Gastroesophageal sphincter (tissue), 4 donors: Measurements from ENCODE around the gene CSF3. TPM values are rescaled to one million over a fixed set of nuclear protein-coding genes. Genes with fewer than 3 reads are reported as not detected.

Source experiments
- ATAC-seq: fragments of 150-250 bp; one replicate; pipeline ENCODE4 v1.9.1; 2016; ENCODE audit warnings: mild to moderate bottlenecking, moderate library complexity
- H3K27ac ChIP-seq, 4 donors: fragments of 200-600 bp; sonication (generic) in 3 of 4; 1 replicate in 3 of 4; 2 replicates in 1 of 4; pipeline ENCODE4 v1.5.1; 2016 to 2019
- H3K27me3 ChIP-seq: fragments of 200-600 bp; sonication (generic); one replicate; pipeline ENCODE4 v1.5.1; 2019
- H3K36me3 ChIP-seq, 2 donors: fragments of 200-600 bp; sonication (generic); one replicate each; pipeline ENCODE4 v1.5.1; 2019; ENCODE audit warnings: control low read depth in 1 of 2
- H3K4me1 ChIP-seq, 3 donors: fragments of 200-600 bp; sonication (generic); 1 replicate in 2 of 3; 2 replicates in 1 of 3; pipeline ENCODE4 v1.5.1; 2016 to 2019; ENCODE audit warnings: control low read depth in 2 of 3
- H3K4me3 ChIP-seq, 2 donors: fragments of 200-600 bp; sonication (generic); one replicate each; pipeline ENCODE4 v1.5.1; 2019; ENCODE audit warnings: mild to moderate bottlenecking in 1 of 2, moderate library complexity in 1 of 2
- H3K9me3 ChIP-seq, 3 donors: fragments of 200-600 bp; sonication (generic); one replicate each; pipeline ENCODE4 v1.5.1; 2017 to 2019; ENCODE audit warnings: control low read depth in 2 of 3
- CTCF ChIP-seq, 4 experiments: fragments of 200-600 bp in 2 of 4; fragments of 450-650 bp in 2 of 4; sonication (generic) in 1 of 4; IDR thresholded peaks; one replicate each; pipeline ENCODE4 v1.5.1; 2017 to 2019; ENCODE audit warnings: antibody characterized with exemption in 4 of 4, mild to moderate bottlenecking in 2 of 4, moderate library complexity in 2 of 4
- EP300 ChIP-seq: sonication (generic); formaldehyde crosslinking; IDR thresholded peaks from one replicate; pipeline ENCODE4 v1.6.1; 2017; ENCODE audit warnings: antibody characterized with exemption, mild to moderate bottlenecking
- POLR2A ChIP-seq, 2 donors: fragments of 450-650 bp; IDR thresholded peaks; one replicate each; pipeline ENCODE4 v1.6.1; 2017; ENCODE audit warnings: antibody characterized with exemption in 2 of 2, mild to moderate bottlenecking in 2 of 2, moderate library complexity in 1 of 2
- POLR2AphosphoS5 ChIP-seq: sonication (generic); formaldehyde crosslinking; IDR thresholded peaks from one replicate; pipeline ENCODE4 v1.6.1; 2017; ENCODE audit warnings: antibody characterized with exemption
- WGBS, 2 donors: methylation state at CpG; one replicate each; pipeline ENCODE4 v1.1.5; 2018; ENCODE audit warnings: low coverage in 1 of 2; 5-methylcytosine and 5-hydroxymethylcytosine counted together
- total RNA-seq, 4 donors: library from RNA; depleted of rRNA; stranded (reverse); fragments of >200 nt; gene quantifications; one replicate each; pipeline ENCODE4 v1.1.0, GENCODE V29; 2016

The CSF3 gene
- total RNA-seq, 4 donors from 2014 or later, result 9.3 TPM; not detected in 3

GRCh38 chr17:39970157-39970692, 45.0 kb upstream of the CSF3 start:
- H3K4me1 ChIP-seq, result no peaks in the 10 kb centered on the region
- H3K9me3 ChIP-seq, result no peaks in the 10 kb centered on the region
- H3K4me3 ChIP-seq, result no peak overlapping the region
- peaks cover 63% of the 10 kb centered on the region for H3K27me3 ChIP-seq
- WGBS, 2 donors, result 24 to 84% methylated on average over 3 to 6 of the region's 7 CpGs
- no peaks in the 10 kb centered on the region for H3K36me3 ChIP-seq
- no peak overlapping the region for H3K27ac ChIP-seq
- TF ChIP-seq EP300 (no peak), POLR2A (IDR thresholded peaks at IDR 0.05) (no peak), POLR2AphosphoS5 (no peak), CTCF (IDR thresholded peaks at IDR 0.05) (no peak)
- ATAC-seq, result no peak

GRCh38 chr17:39971076-39971603, 44.1 kb upstream of the CSF3 start:
- peaks cover 59% of the 10 kb centered on the region for H3K27me3 ChIP-seq
- no peaks in the 10 kb centered on the region for H3K9me3 ChIP-seq
- no peak overlapping the region for H3K4me3 ChIP-seq
- ATAC-seq, result no peak
- no peak overlapping the region for H3K27ac ChIP-seq
- H3K4me1 ChIP-seq, result no peaks in the 10 kb centered on the region
- TF ChIP-seq POLR2A (IDR thresholded peaks at IDR 0.05) (no peak), CTCF (IDR thresholded peaks at IDR 0.05) (no peak), EP300 (no peak), POLR2AphosphoS5 (no peak)
- WGBS, 2 donors, result 85 to 100% methylated on average over 1 to 2 of the region's 4 CpGs
- H3K36me3 ChIP-seq, result no peaks in the 10 kb centered on the region

GRCh38 chr17:39972271-39972670, 43.0 kb upstream of the CSF3 start:
- H3K9me3 ChIP-seq, result no peaks in the 10 kb centered on the region
- H3K4me1 ChIP-seq, result no peaks in the 10 kb centered on the region
- ATAC-seq, result peak; percentile 46
- no peaks in the 10 kb centered on the region for H3K36me3 ChIP-seq
- H3K27me3 ChIP-seq, result peaks cover 68% of the 10 kb centered on the region
- no peak for TF ChIP-seq EP300
- TF ChIP-seq CTCF (IDR thresholded peaks at IDR 0.05), result no peak
- TF ChIP-seq POLR2AphosphoS5, result no peak
- TF ChIP-seq POLR2A (IDR thresholded peaks at IDR 0.05), result no peak
- WGBS, 2 donors, result 23 to 50% methylated on average over 1 to 3 of the region's 3 CpGs
- no peak overlapping the region for H3K27ac ChIP-seq
- H3K4me3 ChIP-seq, result no peak overlapping the region

- H3K27ac ChIP-seq, result no peak overlapping the region
- 82 to 92% methylated on average over 2 of the region's 2 CpGs for WGBS, 2 donors
- H3K4me3 ChIP-seq, result no peak overlapping the region
- ATAC-seq, result no peak
- no peak for TF ChIP-seq POLR2A (IDR thresholded peaks at IDR 0.05)
- no peak for TF ChIP-seq CTCF (IDR thresholded peaks at IDR 0.05)
- TF ChIP-seq EP300, result no peak
- no peak for TF ChIP-seq POLR2AphosphoS5
- H3K36me3 ChIP-seq, result no peaks in the 10 kb centered on the region
- no peaks in the 10 kb centered on the region for H3K4me1 ChIP-seq
- H3K9me3 ChIP-seq, result no peaks in the 10 kb centered on the region
- peaks cover 72% of the 10 kb centered on the region for H3K27me3 ChIP-seq
Measured at GRCh38 chr17:39973496-39973895, 41.7 kb upstream of the CSF3 start.

- TF ChIP-seq POLR2AphosphoS5 (no peak), CTCF (IDR thresholded peaks at IDR 0.05) (no peak), POLR2A (IDR thresholded peaks at IDR 0.05) (no peak), EP300 (no peak)
- Histone ChIP-seq H3K27ac (no peak overlapping the region), H3K27me3 (peaks cover 64% of the 10 kb centered on the region), H3K4me3 (no peak overlapping the region), H3K36me3 (no peaks in the 10 kb centered on the region), H3K4me1 (peaks cover 0 to under 1% (median 0%) of the 10 kb centered on the region in 3 donors), H3K9me3 (no peaks in the 10 kb centered on the region)
- 86 to 100% methylated on average over 2 to 4 of the region's 5 CpGs for WGBS, 2 donors
- ATAC-seq, result no peak
Measured at GRCh38 chr17:39974433-39974832, 40.8 kb upstream of the CSF3 start.
